ENCODE measurements around the gene COX11. TPM values are rescaled to one million over a fixed set of nuclear protein-coding genes. Genes with fewer than 3 reads are reported as not detected.

Gene COX11
- total RNA-seq, 4 donors from 2014 or later, result 30.8 to 61.4 (median 42.3) TPM

GRCh38 chr17:54945231-54945630 is 23.2 kb downstream of the COX11 start:
- TF ChIP-seq POLR2A (IDR thresholded peaks at IDR 0.05), result no peak
- TF ChIP-seq, protein P1, sequence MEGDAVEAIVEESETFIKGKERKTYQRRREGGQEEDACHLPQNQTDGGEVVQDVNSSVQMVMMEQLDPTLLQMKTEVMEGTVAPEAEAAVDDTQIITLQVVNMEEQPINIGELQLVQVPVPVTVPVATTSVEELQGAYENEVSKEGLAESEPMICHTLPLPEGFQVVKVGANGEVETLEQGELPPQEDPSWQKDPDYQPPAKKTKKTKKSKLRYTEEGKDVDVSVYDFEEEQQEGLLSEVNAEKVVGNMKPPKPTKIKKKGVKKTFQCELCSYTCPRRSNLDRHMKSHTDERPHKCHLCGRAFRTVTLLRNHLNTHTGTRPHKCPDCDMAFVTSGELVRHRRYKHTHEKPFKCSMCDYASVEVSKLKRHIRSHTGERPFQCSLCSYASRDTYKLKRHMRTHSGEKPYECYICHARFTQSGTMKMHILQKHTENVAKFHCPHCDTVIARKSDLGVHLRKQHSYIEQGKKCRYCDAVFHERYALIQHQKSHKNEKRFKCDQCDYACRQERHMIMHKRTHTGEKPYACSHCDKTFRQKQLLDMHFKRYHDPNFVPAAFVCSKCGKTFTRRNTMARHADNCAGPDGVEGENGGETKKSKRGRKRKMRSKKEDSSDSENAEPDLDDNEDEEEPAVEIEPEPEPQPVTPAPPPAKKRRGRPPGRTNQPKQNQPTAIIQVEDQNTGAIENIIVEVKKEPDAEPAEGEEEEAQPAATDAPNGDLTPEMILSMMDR (IDR thresholded peaks at IDR 0.05), result no peak
- H3K4me3 ChIP-seq (ENCODE audit: low read depth, poor library complexity, severe bottlenecking), result no peak overlapping the region
- no peak for DNase-seq (ENCODE audit: low spot score in 2 of 2)
- intact Hi-C loops (cut with DNase I; ENCODE audit: low total_unique reads), result no loop called here
- WGBS, 2 donors, result 45 to 52% methylated on average over 1 of the region's 1 CpG

DNA sequence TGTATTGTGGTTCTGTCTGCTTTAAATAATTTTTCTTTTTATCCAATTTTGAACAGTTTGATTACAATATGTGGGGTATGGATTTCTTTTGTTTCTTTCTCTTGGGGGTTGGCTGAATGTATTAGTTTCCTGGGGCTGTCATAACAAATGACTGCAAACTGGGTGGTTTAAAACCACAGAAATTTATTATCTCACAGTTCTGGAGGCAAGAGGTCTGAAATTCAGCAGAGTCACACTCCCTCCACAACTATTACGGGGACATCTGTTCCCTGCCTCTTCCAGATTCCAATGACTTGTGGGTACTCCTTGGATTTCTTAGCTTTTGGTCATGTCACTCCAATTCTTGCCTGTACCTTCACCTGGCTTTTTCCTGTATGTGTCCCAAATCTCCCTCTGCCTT is 23.7 kb downstream of the COX11 start:
- no peak for DNase-seq (ENCODE audit: low spot score in 2 of 2)
- no peak for TF ChIP-seq POLR2A (IDR thresholded peaks at IDR 0.05)
- TF ChIP-seq, protein P1 (IDR thresholded peaks at IDR 0.05), result no peak
- 58 to 78% methylated on average over 1 of the region's 1 CpG for WGBS, 2 donors
- no peak overlapping the region for H3K4me3 ChIP-seq (ENCODE audit: low read depth, poor library complexity, severe bottlenecking)
- intact Hi-C loops (cut with DNase I; ENCODE audit: low total_unique reads), result no loop called here

DNA sequence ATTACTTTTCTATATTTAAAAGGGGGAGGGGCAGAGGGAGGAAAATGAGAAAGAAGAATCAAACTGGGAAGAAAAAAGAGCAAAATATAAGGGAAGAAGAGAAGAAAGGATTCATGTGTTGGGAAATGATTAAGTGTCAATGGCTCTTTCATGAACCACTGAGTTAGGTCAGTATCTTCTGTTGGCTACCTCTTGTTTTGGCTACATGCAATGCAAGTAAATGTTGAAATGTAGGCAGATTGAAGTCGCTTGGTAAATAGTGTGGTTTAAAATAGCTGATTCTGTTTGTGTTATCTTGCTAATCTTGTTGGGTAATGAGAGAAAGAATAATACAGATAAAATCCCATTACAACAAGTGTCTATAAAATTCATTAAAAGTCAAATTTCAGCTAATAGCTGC is 27.2 kb downstream of the COX11 start:
- no peak overlapping the region for H3K4me3 ChIP-seq (ENCODE audit: low read depth, poor library complexity, severe bottlenecking)
- TF ChIP-seq, protein P1 (IDR thresholded peaks at IDR 0.05), result no peak
- TF ChIP-seq POLR2A (IDR thresholded peaks at IDR 0.05), result no peak
- intact Hi-C loops (cut with DNase I; ENCODE audit: low total_unique reads), result no loop called here
- 84 to 92% methylated on average over 1 of the region's 1 CpG for WGBS, 2 donors
- no peak for DNase-seq (ENCODE audit: low spot score in 2 of 2)

DNA sequence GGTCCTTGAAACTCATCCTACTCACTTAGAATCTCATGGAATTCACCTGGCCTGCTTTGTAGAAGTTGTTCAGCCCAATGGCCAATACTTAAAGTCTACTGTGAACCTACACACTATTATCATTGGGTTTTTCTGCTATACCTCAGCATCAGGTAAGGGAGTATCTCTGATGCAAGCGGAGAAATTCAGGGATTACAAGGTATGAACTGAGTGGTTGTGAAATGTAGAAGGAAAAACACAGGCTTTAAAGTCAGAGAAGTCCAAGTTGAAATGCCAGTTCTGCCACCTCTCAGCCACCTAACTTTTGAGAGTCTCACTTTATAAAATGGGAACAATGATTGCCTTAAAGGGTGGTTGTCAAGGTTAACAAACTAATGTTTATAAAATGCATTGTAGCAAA is 31.0 kb downstream of the COX11 start:
- intact Hi-C loops (cut with DNase I; ENCODE audit: low total_unique reads), result no loop called here
- TF ChIP-seq POLR2A (IDR thresholded peaks at IDR 0.05), result no peak
- TF ChIP-seq, protein P1 (IDR thresholded peaks at IDR 0.05), result no peak
- no peak for DNase-seq (ENCODE audit: low spot score in 2 of 2)
- 79 to 87% methylated on average over 1 of the region's 1 CpG for WGBS, 2 donors
- H3K4me3 ChIP-seq (ENCODE audit: low read depth, poor library complexity, severe bottlenecking), result no peak overlapping the region

DNA sequence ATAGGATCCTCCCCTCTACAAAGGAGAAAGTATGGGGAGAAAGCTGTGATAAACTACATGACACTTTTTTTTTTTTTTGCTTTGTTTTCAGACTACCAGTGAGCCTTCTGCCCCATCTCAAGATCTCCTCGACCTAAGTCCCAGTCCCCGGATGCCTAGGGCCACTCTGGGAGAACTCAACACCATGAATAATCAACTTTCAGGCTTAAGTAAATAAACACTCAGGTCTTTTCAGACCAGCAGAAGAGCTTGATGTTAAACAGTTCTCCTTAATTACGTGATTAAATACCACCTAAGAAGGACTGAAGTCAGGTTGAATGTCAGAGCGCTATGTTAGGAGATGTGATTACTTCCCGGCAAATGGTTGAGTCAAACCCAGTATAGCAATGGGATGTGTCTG is 31.4 kb downstream of the COX11 start:
- TF ChIP-seq, protein P1 (IDR thresholded peaks at IDR 0.05), result no peak
- TF ChIP-seq POLR2A (IDR thresholded peaks at IDR 0.05), result no peak
- intact Hi-C loops (cut with DNase I; ENCODE audit: low total_unique reads), result no loop called here
- no peak for DNase-seq (ENCODE audit: low spot score in 2 of 2)
- no peak overlapping the region for H3K4me3 ChIP-seq (ENCODE audit: low read depth, poor library complexity, severe bottlenecking)
- WGBS, 2 donors, result 80 to 83% methylated on average over 5 of the region's 5 CpGs

GRCh38 chr17:54935471-54935870 is 33.0 kb downstream of the COX11 start:
- no peak for TF ChIP-seq POLR2A (IDR thresholded peaks at IDR 0.05)
- TF ChIP-seq, protein P1 (IDR thresholded peaks at IDR 0.05), result no peak
- DNase-seq (ENCODE audit: low spot score in 2 of 2), result no peak
- 90 to 93% methylated on average over 5 of the region's 5 CpGs for WGBS, 2 donors
- intact Hi-C loops (cut with DNase I; ENCODE audit: low total_unique reads), result no loop called here
- no peak overlapping the region for H3K4me3 ChIP-seq (ENCODE audit: low read depth, poor library complexity, severe bottlenecking)
